C4-2B (cell line): Measurements from ENCODE around the gene P2RX2.

Source experiments
- ZFX ChIP-seq: fragments of 450-650 bp; IDR thresholded peaks from 2 replicates; pipeline ENCODE4 v1.6.1; 2017
- TF ChIP-seq, protein P1 (sequence below): fragments of 450-650 bp; conservative IDR thresholded peaks from 2 replicates; pipeline ENCODE4 v1.5.1; 2017; ENCODE audit warnings: mild to moderate bottlenecking

DNA sequence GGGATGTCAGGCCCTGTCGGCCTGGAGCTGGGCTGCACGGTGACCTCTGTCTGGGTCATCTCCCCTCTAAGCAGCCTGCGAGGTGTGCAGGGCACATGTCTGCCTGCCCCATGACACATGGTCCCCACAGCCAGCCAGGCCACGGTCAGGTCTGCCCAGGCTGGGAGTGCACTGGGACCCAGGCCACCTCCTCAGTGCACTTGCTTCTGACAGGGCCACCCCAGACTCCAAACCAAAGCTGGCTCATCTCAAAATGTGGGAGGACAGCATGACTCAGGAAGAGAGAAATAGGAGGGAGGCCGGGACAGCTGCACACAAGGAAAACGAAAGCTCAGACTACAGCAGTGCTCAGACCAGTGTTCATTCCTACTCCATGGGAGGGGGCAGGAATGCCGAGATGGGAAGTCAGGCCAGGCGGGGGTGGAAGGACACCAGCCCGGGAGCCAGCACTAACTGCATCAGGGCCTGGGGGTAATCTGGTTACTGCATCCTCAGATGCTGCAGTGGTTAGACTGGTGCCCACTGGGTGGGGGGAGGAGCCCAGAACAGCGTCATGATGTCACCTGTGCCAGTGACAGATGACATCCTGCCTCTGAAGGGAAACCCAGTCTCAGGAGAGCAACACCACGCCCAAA, 4.0 kb downstream of the P2RX2 start:
- TF ChIP-seq, protein P1, sequence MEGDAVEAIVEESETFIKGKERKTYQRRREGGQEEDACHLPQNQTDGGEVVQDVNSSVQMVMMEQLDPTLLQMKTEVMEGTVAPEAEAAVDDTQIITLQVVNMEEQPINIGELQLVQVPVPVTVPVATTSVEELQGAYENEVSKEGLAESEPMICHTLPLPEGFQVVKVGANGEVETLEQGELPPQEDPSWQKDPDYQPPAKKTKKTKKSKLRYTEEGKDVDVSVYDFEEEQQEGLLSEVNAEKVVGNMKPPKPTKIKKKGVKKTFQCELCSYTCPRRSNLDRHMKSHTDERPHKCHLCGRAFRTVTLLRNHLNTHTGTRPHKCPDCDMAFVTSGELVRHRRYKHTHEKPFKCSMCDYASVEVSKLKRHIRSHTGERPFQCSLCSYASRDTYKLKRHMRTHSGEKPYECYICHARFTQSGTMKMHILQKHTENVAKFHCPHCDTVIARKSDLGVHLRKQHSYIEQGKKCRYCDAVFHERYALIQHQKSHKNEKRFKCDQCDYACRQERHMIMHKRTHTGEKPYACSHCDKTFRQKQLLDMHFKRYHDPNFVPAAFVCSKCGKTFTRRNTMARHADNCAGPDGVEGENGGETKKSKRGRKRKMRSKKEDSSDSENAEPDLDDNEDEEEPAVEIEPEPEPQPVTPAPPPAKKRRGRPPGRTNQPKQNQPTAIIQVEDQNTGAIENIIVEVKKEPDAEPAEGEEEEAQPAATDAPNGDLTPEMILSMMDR: no peak
- TF ChIP-seq ZFX: no peak
